HEK293T (cell line): ENCODE results near the gene ANKRD62.
"Not testable (repeated sequence)": the region's sequence is repeated elsewhere in the genome, so short reads cannot be mapped to it uniquely, and the experiment has no call there.

Experiments
- CTCF ChIA-PET: fragments of 350-600 bp; formaldehyde crosslinking; extraction: SDS; loops from one replicate; lab custom pipeline; 2021; ENCODE audit warnings: antibody characterized with exemption, inconsistent platforms; lab: Yijun Ruan, JAX
- POLR2A ChIA-PET: fragments of 350-600 bp; formaldehyde crosslinking; extraction: SDS; loops from one replicate; lab custom pipeline; 2020; ENCODE audit warnings: antibody characterized with exemption, inconsistent platforms; lab: Yijun Ruan, JAX
- DNase-seq: peaks from one replicate; pipeline ENCODE4 v3.0.0; 2012; ENCODE audit warnings: mixed read lengths; ENCODE audit errors: extremely low spot score
- ARNT ChIP-seq: fragments of 450-650 bp; IDR thresholded peaks from 2 replicates; pipeline ENCODE4 v1.6.1; 2017; ENCODE audit warnings: mild to moderate bottlenecking
- BHLHE40 ChIP-seq: fragments of 450-650 bp; IDR thresholded peaks from 2 replicates; pipeline ENCODE4 v1.6.1; 2016; ENCODE audit warnings: mild to moderate bottlenecking, moderate library complexity, borderline replicate concordance
- CTBP1 ChIP-seq: fragments of 450-650 bp; IDR thresholded peaks from 2 replicates; pipeline ENCODE4 v1.6.1; 2016; ENCODE audit warnings: borderline replicate concordance
- ELF4 ChIP-seq: fragments of 450-650 bp; IDR thresholded peaks from 2 replicates; pipeline ENCODE4 v1.6.1; 2017; ENCODE audit warnings: antibody characterized with exemption
- FOXA1 ChIP-seq: fragments of 450-650 bp; IDR thresholded peaks from 2 replicates; pipeline ENCODE4 v1.6.1; 2016; ENCODE audit warnings: mild to moderate bottlenecking
- FOXK2 ChIP-seq: fragments of 450-650 bp; IDR thresholded peaks from 2 replicates; pipeline ENCODE4 v1.6.1; 2016; ENCODE audit warnings: mild to moderate bottlenecking
- FOXM1 ChIP-seq: fragments of 450-650 bp; IDR thresholded peaks from 2 replicates; pipeline ENCODE4 v1.6.1; 2017; ENCODE audit warnings: mild to moderate bottlenecking, borderline replicate concordance
- HDGF ChIP-seq: fragments of 450-650 bp; IDR thresholded peaks from 2 replicates; pipeline ENCODE4 v1.6.1; 2017; ENCODE audit warnings: antibody characterized with exemption, borderline replicate concordance
- L3MBTL2 ChIP-seq: fragments of 450-650 bp; conservative IDR thresholded peaks from 2 replicates; pipeline ENCODE4 v1.6.1; 2016; ENCODE audit warnings: mild to moderate bottlenecking
- LEF1 ChIP-seq: fragments of 450-650 bp; IDR thresholded peaks from 2 replicates; pipeline ENCODE4 v1.6.1; 2017; ENCODE audit warnings: mild to moderate bottlenecking, borderline replicate concordance
- NFRKB ChIP-seq: fragments of 450-650 bp; IDR thresholded peaks from 2 replicates; pipeline ENCODE4 v1.6.1; 2016; ENCODE audit warnings: mild to moderate bottlenecking, moderate library complexity
- PKNOX1 ChIP-seq: fragments of 450-650 bp; IDR thresholded peaks from 2 replicates; pipeline ENCODE4 v1.6.1; 2016
- SP1 ChIP-seq: fragments of 450-650 bp; IDR thresholded peaks from 2 replicates; pipeline ENCODE4 v1.6.1; 2017
- SUZ12 ChIP-seq: fragments of 450-650 bp; IDR thresholded peaks from 2 replicates; pipeline ENCODE4 v1.6.1; 2016; ENCODE audit warnings: mild to moderate bottlenecking
- TARDBP ChIP-seq: fragments of 450-650 bp; IDR thresholded peaks from 2 replicates; pipeline ENCODE4 v1.6.1; 2016
- ZNF384 ChIP-seq: fragments of 450-650 bp; IDR thresholded peaks from 2 replicates; pipeline ENCODE4 v1.6.1; 2016

The ANKRD62 gene

GRCh38 chr18:12113999-12114646, 20.5 kb downstream of the ANKRD62 start:
- ChIA-PET POLR2A (no interaction called here), CTCF (no interaction called here)
- no peak for DNase-seq
- TF ChIP-seq FOXM1 (no peak), NFRKB (no peak), FOXK2 (no peak), CTBP1 (no peak), FOXA1 (no peak), TARDBP (no peak), L3MBTL2 (no peak), SUZ12 (no peak), ARNT (no peak), ZNF384 (no peak), LEF1 (no peak), BHLHE40 (no peak), PKNOX1 (no peak), ELF4 (no peak), SP1 (no peak), HDGF (no peak)

- DNase-seq: no peak
- POLR2A ChIA-PET: no interaction called here
- no peak for TF ChIP-seq SP1
- no peak for TF ChIP-seq L3MBTL2
- TF ChIP-seq PKNOX1: no peak
- TF ChIP-seq NFRKB: no peak
- no peak for TF ChIP-seq LEF1
- TF ChIP-seq FOXK2: no peak
- TF ChIP-seq CTBP1: no peak
- no peak for TF ChIP-seq SUZ12
- no peak for TF ChIP-seq ZNF384
- no peak for TF ChIP-seq ARNT
- no peak for TF ChIP-seq TARDBP
- CTCF ChIA-PET: no interaction called here
Observed at GRCh38 chr18:12119358-12119757, 25.7 kb downstream of the ANKRD62 start.

GRCh38 chr18:12121175-12122042, 27.8 kb downstream of the ANKRD62 start:
- ChIA-PET CTCF (no interaction called here), POLR2A (no interaction called here)
- TF ChIP-seq ZNF384: no peak
- TF ChIP-seq BHLHE40: no peak
- no peak for TF ChIP-seq HDGF
- no peak for TF ChIP-seq TARDBP
- no peak for TF ChIP-seq LEF1
- TF ChIP-seq L3MBTL2: no peak
- TF ChIP-seq NFRKB: no peak
- TF ChIP-seq ELF4: no peak
- no peak for TF ChIP-seq SP1
- TF ChIP-seq ARNT: no peak
- no peak for TF ChIP-seq FOXA1
- no peak for TF ChIP-seq SUZ12
- no peak for TF ChIP-seq FOXM1
- no peak for TF ChIP-seq PKNOX1
- no peak for TF ChIP-seq FOXK2
- no peak for TF ChIP-seq CTBP1
- DNase-seq: peak; percentile 9

- POLR2A ChIA-PET, DNase-seq, CTCF ChIA-PET: not testable (repeated sequence)
Observed at GRCh38 chr18:12122043-12122389, 28.4 kb downstream of the ANKRD62 start.

- POLR2A ChIA-PET, CTCF ChIA-PET, DNase-seq: not testable (repeated sequence)
Observed at GRCh38 chr18:12127647-12128046, 34.0 kb downstream of the ANKRD62 start.

GRCh38 chr18:12138831-12139230, 45.2 kb downstream of the ANKRD62 start:
- POLR2A ChIA-PET, DNase-seq, CTCF ChIA-PET: not testable (repeated sequence)

- POLR2A ChIA-PET, DNase-seq: not testable (repeated sequence)
- CTCF ChIA-PET: interaction anchor here (1.1 kb wide), 1 partner anchor 186 kb away, joined by 4 read pairs; no protein-coding TSS in a partner anchor
Observed at GRCh38 chr18:12140866-12141265, 47.2 kb downstream of the ANKRD62 start.

GRCh38 chr18:12141778-12142177, 48.1 kb downstream of the ANKRD62 start:
- DNase-seq, POLR2A ChIA-PET: not testable (repeated sequence)
- CTCF ChIA-PET: interaction anchor here (1.1 kb wide), 1 partner anchor 185 kb away, joined by 4 read pairs; no protein-coding TSS in a partner anchor

- POLR2A ChIA-PET, CTCF ChIA-PET, DNase-seq: not testable (repeated sequence)
Observed at GRCh38 chr18:12149431-12149830, 55.8 kb downstream of the ANKRD62 start.
